GM12891 (cell line): ENCODE measurements around the gene PKD1L1.

Experiments used
- PAX5 ChIP-seq: IDR thresholded peaks from 2 replicates; pipeline ENCODE4 v1.6.1; 2011; ENCODE audit warnings: low read length, moderate library complexity, mild to moderate bottlenecking; ENCODE audit not compliant: insufficient read depth, severe bottlenecking
- POLR2A ChIP-seq: IDR thresholded peaks from 2 replicates; pipeline ENCODE4 v1.6.1; 2011; ENCODE audit warnings: low read depth, low read length, control low read depth
- POLR2AphosphoS5 ChIP-seq: IDR thresholded peaks from 2 replicates; pipeline ENCODE4 v1.6.1; 2011; ENCODE audit warnings: low read depth, low read length, control low read depth
- SPI1 ChIP-seq: IDR thresholded peaks from 2 replicates; pipeline ENCODE4 v1.6.1; 2011; ENCODE audit warnings: low read depth, low read length, control low read depth
- TAF1 ChIP-seq: IDR thresholded peaks from 2 replicates; pipeline ENCODE4 v1.6.1; 2011; ENCODE audit warnings: low read depth, low read length, control low read depth

- TF ChIP-seq POLR2AphosphoS5 (no peak), POLR2A (no peak), PAX5 (no peak), TAF1 (no peak), SPI1 (no peak)
These were observed 34.3 kb upstream of the PKD1L1 start for GRCh38 chr7:47982610-47983009.
